ENCODE results near the gene DUSP16.
"Not testable (repeated sequence)": the region's sequence is repeated elsewhere in the genome, so short reads cannot be mapped to it uniquely, and the experiment has no call there.

The DUSP16 gene

DNA sequence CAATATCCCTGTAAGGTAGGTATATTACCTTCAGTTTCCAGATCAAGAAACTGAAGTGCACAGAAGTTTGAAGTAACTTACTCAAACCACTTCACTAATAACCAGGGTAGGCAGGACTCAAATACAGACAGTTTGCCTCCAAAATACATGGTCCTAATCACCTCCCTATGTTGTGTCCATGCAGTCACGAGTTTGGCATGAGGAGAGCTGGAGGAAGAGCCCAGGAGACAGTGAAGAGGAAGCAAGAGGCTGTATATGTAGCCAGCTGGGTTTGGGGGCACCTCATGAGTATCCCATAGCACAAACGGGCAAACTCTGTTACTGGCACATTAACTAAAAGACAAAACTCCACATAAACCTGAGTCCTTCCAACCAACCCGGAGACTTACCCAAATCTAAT, 79.2 kb downstream of the DUSP16 start:
- in situ Hi-C loops (cut with HindIII; ENCODE audit: low pct_ligation_motif_present, low pct_unique_long_range_greater_than_20kb, low sequenced_read_pairs): no loop called here
- DNase-seq: no peak

DNA sequence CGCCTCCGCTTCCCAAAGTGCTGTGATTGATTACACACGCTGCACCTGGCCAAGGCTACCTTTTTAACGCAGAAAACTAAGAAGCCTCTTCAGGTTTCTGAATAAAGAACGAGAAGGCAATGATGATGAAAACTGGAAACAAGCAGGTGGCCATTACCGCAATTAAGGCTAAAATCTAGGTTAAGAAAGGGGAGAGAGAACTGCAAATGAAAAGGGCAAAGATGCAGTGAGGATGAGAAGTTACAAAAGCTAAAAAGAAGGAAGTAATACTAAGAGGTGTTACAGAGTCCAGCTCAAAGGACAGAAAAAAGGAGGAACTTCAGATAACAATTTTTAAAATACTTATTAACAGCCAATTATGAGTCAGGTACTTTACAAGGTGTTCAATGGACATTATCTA, 79.7 kb downstream of the DUSP16 start:
- no peak for DNase-seq
- in situ Hi-C loops (cut with HindIII; ENCODE audit: low pct_ligation_motif_present, low pct_unique_long_range_greater_than_20kb, low sequenced_read_pairs): no loop called here

DNA sequence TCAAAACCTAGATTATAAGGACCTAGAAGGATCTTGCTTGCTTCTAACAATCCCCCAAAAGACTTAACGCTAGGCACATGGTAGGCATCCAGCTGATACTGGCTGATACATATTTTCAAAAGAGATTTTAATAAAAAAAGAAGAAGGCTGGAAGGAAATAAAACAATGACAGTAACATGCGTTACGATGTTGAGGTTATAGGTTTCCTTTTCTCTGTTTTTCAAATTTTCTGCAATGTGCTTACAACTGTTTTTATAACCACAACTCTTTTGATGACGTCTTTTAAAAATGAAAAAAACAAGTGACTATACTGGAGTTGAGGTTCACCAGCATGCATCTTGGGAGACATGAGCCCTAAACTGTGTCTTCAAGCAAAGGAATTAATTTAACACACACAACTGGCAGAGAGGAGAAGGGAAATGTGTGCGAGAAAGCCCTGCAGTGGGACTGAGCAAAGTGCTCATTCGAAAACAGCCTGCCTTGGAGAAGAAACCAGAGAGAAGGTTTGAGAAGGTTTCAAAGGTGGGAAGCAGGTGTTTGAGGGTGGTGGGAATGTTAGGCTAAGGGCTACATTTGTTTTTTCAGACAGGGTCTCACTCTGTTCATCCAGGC, 80.4 kb downstream of the DUSP16 start:
- DNase-seq: no peak
- in situ Hi-C loops (cut with HindIII; ENCODE audit: low pct_ligation_motif_present, low pct_unique_long_range_greater_than_20kb, low sequenced_read_pairs): no loop called here

DNA sequence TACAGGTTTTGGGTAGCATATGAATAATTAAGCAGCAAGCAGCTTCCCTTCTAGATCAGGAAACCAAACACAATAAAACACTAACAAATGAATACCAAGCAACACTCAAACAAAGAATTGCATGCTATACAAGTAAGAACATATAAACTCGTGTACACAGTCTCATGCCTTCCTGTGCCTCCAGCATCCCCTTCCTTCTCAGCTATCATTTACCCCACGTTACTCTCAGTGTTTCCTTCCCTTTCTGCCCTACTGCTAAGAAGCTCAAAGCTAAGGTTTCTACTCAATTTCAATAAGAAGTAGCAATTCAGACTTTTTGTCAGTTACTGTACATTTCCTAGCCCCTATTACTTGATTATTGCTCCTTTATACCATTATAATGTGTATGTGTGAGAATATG, 81.0 kb downstream of the DUSP16 start:
- in situ Hi-C loops (cut with HindIII; ENCODE audit: low pct_ligation_motif_present, low pct_unique_long_range_greater_than_20kb, low sequenced_read_pairs): no loop called here
- no peak for DNase-seq

DNA sequence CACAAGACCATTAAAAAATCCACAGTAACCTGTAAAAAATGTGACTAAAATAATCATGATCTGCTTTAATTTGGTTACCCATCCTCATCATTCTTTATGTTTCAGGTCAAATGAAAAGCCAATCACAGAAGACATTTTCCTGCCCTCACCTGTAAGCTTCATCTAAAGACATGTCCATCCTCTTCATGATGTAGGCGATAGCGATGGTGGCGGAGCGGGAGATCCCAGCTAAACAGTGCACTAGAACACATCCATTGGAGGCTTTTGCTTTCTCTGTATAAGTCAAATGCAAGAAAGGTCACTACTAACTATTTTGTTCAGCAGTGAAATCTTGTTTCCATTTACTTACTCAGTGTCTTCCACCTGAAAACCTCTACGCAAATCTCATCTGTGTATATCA, 82.6 kb downstream of the DUSP16 start:
- in situ Hi-C loops (cut with HindIII; ENCODE audit: low pct_ligation_motif_present, low pct_unique_long_range_greater_than_20kb, low sequenced_read_pairs): no loop called here
- DNase-seq: no peak

DNA sequence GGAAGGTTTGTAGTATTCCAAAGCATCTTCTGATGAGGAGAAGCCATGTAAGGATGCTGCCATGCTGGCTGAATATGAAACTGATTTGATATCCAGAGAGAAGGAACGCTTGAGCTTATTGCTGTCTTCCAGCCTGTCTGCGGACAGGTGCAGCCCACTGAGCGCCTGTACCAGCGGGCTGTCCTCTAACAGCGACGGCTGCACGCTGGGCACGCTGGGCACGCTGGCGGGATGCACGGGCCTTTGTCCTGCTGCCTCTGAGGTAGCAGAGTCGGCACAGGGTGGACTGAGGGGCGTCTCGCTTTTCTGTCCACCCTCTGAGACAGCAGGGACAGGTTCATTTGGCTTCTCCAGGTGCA, 85.2 kb downstream of the DUSP16 start:
- in situ Hi-C loops (cut with HindIII; ENCODE audit: low pct_ligation_motif_present, low pct_unique_long_range_greater_than_20kb, low sequenced_read_pairs): no loop called here
- no peak for DNase-seq

DNA sequence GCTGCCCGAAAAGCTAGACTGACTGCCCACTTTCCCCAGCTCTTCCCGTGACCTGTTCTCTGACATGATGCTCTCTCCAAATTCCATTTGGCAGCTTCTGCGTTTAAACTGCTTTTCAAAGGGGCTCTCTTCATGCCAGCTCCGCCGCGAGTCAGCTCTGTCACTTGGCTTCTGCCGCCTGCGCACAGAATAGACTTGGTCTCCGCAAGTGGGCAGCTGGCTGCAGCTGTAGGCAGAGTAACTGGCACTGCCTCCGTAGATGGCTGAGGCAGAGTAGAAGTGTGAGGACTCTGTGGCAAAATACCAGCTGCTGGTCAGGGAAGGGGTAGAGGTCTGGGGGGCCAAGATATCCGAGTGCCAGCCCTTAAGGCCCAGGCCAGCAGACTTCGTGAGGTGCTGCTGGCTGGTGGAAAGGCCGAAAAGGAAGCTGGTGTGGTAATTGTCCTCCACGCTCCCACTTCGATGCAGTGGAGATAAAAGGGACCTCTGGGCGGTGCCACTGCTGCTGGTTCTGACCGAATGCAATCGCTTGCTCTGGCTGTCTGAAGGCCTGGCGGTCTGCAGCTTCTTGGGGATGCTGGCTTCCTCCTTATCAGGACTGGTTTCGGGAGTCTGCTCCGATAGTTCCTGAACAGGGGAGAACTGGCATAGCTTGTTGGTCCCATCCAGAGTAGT, 85.7 kb downstream of the DUSP16 start:
- no peak for DNase-seq
- in situ Hi-C loops (cut with HindIII; ENCODE audit: low pct_ligation_motif_present, low pct_unique_long_range_greater_than_20kb, low sequenced_read_pairs): no loop called here

DNA sequence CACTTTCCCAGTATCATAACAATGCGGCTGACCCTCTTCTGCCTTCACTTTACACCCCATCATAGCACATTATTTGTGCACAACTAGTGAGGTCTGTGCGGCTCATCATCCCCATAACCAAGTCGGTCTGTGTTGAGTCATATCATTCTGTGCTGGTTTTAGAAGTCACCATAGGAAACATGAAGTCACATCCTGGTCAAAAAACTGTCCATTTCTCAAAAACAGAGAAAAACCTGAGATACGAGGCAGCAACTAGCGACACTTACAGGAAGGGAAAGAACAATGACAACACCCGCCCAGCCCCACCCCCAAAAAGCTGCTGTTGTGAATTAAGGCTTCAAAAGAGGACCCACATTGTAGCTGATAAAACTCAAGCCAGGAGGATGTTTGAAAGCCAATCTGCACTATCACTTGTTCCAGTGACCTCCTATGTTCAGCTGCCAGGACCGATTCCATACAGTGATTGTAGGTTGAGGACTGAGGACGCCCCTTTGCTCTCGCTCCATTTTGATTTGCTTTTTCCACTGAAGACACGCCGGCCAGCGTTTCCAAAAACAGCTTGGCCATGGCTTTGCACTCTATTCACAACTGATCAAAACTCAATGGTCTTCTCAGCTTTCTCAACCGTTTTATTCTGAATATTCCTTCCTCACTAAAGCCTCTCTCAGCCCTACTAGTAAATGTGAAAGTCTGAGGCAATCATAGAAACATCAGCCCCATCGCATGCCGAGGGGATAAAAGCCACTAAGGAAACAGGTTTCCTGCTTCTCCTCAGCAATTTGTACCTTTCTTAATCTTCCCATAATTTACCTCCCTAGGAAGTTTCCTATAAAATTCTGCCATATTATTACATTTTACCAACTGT, 87.5 kb downstream of the DUSP16 start:
- no peak for DNase-seq
- in situ Hi-C loops (cut with HindIII; ENCODE audit: low pct_ligation_motif_present, low pct_unique_long_range_greater_than_20kb, low sequenced_read_pairs): no loop called here

DNA sequence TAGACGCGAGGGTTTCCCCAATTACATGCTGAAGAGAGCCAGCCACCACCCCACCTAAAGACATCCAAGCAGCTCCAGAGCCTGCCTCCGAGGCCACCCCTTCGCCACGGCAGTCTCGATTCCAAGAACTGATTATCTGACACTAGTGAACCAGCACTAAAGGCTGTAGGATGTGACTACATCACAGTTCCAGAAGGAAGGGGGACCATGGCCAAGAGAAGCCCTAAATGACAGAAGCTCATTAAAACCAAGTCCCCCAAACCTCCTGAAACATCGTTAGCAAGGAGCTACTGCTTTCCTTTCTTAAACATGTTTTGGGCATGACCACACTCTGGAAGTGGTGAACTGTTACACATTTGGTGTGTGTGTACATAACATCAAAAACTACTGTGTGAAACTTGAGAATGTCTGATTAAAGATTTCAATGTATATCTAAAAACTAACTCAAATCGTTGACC, 88.2 kb downstream of the DUSP16 start:
- DNase-seq: no peak
- in situ Hi-C loops (cut with HindIII; ENCODE audit: low pct_ligation_motif_present, low pct_unique_long_range_greater_than_20kb, low sequenced_read_pairs): no loop called here

DNA sequence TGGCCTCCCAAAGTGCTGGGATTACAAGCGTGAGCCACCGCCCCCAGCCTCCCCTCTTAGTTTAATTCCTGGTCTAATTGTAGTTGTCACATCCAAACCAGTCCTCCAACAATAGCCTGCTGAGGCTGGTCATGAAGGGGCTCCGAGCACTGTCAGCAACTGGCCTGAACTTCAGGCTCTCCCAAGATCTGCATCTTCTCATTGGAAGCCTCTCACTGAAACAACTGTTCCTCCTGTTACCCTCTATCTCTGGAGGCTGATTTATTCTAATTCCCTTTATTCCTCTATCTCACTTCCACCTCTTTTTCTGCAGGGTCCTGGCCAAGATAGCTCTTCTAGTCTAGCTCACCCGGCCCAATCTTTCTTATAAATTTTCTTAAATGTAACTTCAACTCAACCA, 89.4 kb downstream of the DUSP16 start:
- DNase-seq: no peak
- in situ Hi-C loops (cut with HindIII; ENCODE audit: low pct_ligation_motif_present, low pct_unique_long_range_greater_than_20kb, low sequenced_read_pairs): no loop called here

DNA sequence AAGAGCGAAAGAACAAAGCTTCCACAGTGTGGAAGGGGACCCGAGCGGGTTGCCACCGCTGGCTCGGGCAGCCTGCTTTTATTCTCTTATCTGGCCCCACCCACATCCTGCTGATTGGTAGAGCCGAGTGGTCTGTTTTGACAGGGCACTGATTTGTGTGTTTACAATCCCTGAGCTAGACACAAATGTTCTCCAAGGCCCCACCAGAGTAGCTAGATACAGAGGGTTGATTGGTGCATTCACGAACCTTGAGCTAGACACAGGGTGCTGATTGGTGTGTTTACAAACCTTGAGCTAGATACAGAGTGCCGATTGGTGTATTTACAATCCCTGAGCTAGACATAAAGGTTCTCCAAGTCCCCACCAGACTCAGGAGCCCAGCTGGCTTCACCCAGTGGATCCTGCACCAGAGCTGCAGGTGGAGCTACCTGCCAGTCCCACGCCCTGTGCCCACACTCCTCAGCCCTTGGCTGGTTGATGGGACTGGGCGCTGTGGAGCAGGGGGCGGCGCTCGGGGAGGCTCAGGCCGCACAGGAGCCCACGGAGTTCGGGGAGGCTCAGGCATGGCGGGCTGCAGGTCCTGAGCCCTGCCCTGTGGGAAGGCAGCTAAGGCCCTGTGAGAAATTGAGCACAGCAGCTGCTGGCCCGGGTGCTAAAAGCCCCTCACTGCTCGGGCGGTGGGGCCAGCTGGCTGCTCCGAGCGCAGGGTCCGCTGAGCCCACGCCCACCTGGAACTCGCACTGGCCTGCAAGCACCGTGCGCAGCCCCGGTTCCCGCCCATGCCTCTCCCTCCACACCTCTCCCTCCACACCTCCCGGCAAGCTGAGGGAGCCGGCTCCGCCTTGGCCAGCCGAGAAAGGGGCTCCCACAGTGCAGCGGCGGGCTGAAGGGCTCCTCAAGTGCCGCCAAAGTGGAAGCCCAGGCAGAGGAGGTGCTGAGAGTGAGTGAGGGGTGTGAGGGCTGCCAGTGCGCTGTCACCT, 90.4 kb downstream of the DUSP16 start:
- in situ Hi-C loops (cut with HindIII; ENCODE audit: low pct_ligation_motif_present, low pct_unique_long_range_greater_than_20kb, low sequenced_read_pairs); DNase-seq: not testable (repeated sequence)

DNA sequence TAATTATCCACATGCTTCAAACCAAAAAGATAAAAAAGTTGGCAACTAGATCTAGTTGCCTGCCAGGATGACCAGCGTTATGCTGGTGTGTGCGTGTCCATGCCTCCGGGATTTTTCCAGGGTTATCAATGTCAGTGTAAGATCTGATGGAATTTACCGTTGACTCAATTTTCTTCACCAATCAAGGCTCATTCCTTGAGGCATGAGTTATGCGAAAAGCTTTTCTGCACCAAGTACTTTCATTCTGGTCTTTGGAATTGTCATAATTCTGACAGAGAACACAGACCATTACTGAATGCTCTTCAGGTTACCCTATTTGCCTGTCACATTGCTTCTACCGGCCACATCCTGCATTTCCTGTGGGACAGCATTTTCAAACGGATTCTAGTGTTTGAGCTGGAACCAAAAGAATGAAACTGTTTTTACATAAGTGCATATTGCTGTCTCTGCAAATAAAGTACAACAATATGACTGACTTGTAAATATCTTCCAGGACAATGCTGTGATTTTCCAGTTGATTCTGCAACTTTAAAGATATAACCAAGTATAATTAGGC, 91.8 kb downstream of the DUSP16 start:
- in situ Hi-C loops (cut with HindIII; ENCODE audit: low pct_ligation_motif_present, low pct_unique_long_range_greater_than_20kb, low sequenced_read_pairs): no loop called here
- DNase-seq: no peak

DNA sequence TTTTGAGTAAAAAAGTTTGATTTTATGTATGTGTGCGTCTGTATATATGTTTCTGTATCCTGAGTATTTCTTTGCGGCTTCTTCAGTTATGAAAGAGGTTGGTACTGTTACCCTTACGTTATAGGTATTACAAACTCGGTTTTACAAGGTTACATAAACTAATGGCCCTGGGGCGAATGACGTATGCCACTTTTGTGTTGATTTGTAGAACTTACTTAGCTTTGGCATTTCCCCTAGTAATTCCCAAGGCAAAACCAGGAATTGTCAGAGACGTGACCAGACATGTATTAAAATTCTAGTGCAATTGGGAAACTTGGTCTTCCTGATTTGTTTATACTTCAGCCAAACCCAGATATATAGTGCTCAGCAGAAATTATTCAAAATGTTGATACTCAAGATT, 93.3 kb downstream of the DUSP16 start:
- DNase-seq: no peak
- in situ Hi-C loops (cut with HindIII; ENCODE audit: low pct_ligation_motif_present, low pct_unique_long_range_greater_than_20kb, low sequenced_read_pairs): no loop called here

DNA sequence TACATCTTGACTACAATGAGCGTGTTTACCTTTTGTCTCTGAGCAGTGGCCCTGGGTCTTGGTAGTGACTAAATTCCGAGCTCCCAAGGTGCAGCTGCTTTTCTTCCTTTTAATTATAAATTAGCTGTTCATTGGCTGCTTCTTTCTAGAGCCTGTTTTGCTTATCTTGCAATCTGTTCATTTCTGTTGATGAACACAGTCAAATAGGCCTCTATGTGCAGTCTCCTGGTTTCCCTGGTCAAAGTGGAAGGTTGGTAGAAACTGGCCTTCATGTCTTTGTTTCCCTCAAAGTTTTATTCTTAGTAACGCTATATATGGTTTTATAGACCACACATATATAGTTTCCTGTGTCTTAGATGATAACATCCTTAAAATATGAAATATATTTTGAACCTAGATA, 94.1 kb downstream of the DUSP16 start:
- no peak for DNase-seq
- in situ Hi-C loops (cut with HindIII; ENCODE audit: low pct_ligation_motif_present, low pct_unique_long_range_greater_than_20kb, low sequenced_read_pairs): no loop called here

DNA sequence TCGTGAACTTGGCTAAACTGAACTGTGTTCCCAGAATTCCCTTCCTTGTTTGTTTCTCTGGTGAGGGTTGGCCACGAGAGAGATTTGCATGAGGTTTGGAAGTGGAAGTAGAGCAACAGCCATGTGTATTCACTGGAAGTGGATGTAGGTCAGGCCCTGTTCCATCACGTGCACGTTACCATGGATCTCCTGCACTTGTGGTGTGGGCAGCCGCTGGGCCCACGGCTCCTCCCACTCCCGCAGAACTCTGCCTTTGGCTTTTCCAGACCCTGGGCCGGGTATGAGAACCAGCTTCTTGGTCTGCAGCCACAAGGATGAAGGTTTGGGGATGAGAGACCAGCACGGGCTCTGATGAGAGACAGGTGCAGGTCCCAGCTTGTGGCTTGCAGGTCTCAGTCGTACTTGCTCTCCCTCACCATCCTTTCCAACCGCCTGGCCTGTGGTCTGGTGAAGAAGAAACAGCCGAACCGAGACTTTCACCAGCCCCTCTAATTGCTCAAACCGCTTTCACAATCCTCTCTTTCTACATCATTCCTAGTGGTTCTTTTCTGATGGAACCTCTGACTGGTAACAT, 94.9 kb downstream of the DUSP16 start:
- no peak for DNase-seq
- in situ Hi-C loops (cut with HindIII; ENCODE audit: low pct_ligation_motif_present, low pct_unique_long_range_greater_than_20kb, low sequenced_read_pairs): no loop called here

DNA sequence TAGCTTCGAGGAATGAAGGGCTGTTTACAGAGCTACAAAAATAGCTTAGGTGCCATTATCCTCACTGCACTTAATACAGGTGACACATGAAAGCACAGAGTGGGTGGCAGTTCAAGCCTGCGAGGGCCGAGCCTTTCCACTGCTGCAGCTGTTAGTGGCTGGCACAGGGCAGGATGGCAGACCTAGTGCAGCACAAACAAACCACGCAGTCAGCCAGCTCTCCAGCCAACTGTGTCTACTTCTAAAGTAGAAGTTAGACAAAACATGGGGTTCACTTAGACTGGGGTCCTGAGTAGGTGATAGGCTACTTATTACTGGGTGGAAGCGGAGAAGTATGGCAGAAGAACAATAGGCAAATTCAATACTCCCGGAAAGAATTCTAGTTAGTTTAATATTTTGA, 95.4 kb downstream of the DUSP16 start:
- no peak for DNase-seq
- in situ Hi-C loops (cut with HindIII; ENCODE audit: low pct_ligation_motif_present, low pct_unique_long_range_greater_than_20kb, low sequenced_read_pairs): no loop called here

DNA sequence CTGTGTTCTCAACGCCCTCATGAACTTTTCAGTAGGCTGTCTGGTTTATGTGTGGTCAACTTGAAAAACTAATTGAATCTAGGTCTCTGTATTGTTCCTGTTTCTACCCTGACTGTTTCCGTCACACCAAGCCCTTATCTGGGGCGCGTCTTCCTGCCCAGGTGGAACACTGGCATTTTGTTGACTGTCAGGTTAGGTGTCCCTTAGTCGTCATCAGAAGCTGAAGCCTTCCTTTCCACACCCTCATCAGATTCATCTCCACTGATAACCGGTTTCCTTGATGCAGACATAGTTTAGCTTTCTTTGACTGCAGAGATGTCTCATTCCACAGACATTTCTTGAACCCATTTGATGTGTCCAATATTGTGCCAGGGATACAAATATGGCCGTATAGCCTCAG, 96.5 kb downstream of the DUSP16 start:
- in situ Hi-C loops (cut with HindIII; ENCODE audit: low pct_ligation_motif_present, low pct_unique_long_range_greater_than_20kb, low sequenced_read_pairs): no loop called here
- no peak for DNase-seq

DNA sequence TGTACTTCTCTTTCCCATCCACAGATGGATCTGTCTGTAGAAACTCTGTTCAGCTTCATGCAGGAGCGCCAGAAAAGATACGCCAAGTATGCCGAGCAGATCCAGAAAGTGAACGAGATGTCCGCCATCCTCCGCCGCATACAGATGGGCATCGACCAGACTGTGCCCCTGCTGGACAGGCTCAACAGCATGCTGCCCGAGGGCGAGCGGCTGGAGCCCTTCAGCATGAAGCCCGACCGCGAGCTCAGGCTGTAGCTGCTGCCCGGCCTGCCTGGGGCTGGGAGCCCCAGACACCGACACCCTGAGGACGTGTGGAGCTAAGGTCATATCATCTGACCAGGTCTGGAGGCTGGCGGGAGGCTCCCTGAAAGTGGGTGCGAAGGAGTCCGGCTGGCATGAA, 97.1 kb downstream of the DUSP16 start:
- in situ Hi-C loops (cut with HindIII; ENCODE audit: low pct_ligation_motif_present, low pct_unique_long_range_greater_than_20kb, low sequenced_read_pairs): no loop called here
- no peak for DNase-seq
